ENCODE measurements around the gene ZFP1.

ZFP1 gene

DNA sequence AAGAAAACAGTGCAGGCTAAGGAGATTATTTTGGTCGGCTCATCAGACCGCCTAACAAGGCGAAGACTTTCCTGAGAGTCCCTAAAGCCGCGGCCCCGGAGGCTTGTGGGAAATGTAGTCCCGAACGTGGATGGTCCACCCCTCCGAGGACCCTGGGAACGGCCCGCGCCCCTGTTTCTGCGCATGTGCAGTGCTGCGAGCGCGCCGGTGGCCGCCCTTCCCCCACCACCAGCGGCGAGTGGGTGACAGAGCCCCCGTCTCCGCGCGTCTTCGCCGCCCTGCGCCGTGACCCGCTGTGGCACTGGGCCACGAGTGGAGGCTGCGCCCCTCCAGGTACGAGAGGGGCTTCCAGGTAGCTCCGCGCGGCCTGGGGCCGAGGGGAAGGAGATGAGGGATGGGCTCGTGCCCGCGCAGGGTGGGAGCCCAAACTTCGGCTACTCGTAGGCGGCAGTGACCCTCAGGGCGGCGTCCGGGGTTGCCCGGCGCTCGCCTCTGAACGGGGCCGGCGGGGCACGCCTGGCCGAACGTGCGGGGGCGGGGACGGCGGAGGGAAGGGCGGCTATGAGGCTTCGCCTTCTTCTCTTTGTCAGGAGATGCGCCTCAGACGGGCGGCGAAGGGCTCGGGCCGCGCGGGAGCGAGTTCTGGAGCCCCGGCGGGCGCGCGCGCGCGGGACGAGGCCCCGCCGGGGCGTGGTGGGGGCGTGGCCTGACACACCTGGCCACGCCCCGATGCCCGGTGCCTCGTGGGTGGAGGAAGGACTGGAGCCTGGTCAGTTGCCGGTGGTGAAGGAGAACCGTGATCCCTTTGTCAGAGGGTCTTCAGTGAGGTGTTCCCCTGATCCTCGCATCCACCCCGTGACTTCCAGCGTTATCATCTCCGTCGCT lies at the start of gene ZFP1:
TSS of gene ZFP1 (plus strand) at position 214 of the 885 bp plus-strand sequence. CDS start 4,428 bp downstream, outside the sequence.
- peak; percentile 93 for DNase-seq (ENCODE audit: low spot score)

- no peak for DNase-seq (ENCODE audit: low spot score)
Measured at GRCh38 chr16:75099075-75099667, 49.2 kb upstream of the ZFP1 start.

DNA sequence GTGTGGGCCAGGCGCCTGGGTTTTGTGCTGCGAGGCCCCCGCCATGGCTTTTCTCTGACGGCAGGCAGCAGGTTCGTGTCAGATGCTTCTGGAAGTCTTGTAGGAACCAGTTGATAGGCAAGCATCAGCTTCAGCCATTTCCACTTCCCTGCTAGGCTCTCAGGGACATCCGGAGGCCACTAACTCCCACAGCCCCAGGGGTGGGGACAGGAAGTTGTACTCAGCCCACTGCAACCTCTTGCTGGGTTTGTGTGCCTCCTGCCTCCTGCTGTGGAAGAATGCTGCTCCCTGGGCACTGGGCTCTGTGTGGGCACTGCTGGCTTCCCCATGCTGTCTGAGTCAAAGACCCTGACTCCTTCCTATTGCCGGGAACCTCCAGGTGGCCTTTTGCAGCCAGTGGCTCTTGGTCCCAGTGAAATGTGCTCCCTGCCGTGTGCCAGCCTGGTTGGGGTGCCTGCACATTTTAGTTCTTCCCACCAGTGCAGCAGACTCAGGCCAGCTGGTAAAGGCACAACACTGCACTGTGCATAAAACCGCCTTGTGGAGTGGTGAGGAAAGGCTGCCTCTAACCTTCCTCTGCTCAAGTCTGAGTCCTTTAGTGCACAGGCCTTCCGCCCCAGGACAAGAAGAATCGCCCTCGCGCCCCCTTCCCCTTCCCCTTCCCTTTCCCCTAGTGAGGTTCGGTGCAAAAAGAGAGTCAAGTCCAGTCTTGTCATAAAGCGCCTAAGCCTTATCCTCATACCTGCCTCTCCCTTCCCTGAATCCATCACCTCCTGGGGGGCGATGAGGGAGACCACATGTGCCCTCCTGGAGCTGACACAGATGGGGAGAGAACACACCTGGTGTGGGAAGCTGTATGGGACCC lies 48.4 kb upstream of the ZFP1 start:
- no peak for DNase-seq (ENCODE audit: low spot score)

DNA sequence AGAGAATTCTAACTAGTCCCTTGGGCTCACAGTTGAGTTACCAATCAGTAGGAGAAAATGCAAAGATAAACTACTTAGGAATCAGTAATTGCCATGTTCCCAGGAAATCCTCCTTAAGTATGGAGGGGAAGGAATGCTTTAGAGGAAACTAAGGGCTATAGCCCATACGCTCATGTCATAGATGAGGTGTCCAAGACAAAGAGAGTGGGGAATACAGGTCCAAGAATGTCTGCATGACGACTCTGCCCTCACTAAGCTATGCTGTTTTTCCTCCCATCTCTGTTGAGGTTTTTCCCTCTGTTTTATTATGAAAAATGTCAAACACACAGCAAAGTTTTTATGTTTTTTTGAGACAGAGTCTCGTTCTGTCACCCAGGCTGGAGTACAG lies 47.7 kb upstream of the ZFP1 start:
- DNase-seq (ENCODE audit: low spot score) = no peak

GRCh38 chr16:75101635-75102034 lies 46.7 kb upstream of the ZFP1 start:
- DNase-seq (ENCODE audit: low spot score) = no peak

- DNase-seq (ENCODE audit: low spot score) = no peak
Measured at GRCh38 chr16:75102595-75102994, 45.7 kb upstream of the ZFP1 start.

DNA sequence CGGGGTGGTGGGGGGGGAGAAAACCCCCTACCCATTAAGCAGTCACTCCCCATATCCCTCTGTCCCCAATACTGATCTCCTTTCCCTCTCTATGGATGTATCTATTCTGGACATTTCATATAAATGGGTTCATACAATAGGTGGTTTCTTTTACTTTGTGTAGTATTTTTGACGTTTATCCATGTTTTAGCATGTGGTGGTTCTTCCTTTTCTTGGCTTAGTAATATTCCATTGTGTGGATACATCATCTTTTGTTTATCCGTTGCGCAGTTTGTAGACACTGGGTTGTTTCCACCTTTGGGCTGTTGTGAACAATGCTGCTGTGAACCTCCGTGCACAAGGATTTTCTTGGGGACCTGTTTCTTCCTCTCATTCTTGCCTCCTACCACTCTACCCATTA lies 44.3 kb upstream of the ZFP1 start:
- no peak for DNase-seq (ENCODE audit: low spot score)

- DNase-seq (ENCODE audit: low spot score) = no peak
Measured at GRCh38 chr16:75104836-75105235, 43.5 kb upstream of the ZFP1 start.

DNA sequence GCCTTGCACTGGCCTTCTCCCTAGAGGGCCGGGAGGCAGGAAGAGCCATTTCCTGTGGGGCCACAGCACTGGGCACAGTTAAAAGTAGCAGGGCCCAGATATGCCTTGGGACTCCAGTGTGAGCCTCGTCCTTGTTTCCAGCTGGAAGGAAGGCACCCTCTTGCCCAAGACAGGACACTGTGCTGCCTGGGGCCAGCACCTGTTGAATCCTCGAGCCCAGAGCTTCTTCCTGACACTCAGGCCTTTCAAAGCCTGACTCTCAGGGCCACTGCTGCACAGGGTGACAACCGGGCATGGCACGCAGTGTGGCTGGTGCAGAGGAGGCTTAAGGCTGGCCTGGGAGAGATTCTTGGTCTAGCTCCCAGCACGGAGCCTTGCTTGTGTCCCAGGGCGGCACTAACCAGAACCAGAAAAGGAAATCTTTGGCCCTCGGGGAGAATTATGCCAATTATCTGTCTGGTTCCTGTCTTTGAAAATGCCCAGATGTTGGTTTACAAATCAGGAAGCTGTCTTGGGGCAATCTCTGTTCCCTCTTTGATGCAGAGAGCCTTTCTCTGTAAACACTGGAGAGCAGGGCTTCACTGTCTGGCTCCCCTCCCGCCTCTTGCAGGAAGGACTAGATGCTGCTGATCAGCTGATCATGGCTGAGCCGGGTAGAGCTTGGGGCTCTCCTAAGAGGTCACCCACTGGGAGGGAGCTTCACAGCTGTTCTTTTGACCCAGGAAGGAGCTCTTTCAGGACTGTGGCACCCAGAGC lies 42.8 kb upstream of the ZFP1 start:
- DNase-seq (ENCODE audit: low spot score) = peak; percentile 72

DNA sequence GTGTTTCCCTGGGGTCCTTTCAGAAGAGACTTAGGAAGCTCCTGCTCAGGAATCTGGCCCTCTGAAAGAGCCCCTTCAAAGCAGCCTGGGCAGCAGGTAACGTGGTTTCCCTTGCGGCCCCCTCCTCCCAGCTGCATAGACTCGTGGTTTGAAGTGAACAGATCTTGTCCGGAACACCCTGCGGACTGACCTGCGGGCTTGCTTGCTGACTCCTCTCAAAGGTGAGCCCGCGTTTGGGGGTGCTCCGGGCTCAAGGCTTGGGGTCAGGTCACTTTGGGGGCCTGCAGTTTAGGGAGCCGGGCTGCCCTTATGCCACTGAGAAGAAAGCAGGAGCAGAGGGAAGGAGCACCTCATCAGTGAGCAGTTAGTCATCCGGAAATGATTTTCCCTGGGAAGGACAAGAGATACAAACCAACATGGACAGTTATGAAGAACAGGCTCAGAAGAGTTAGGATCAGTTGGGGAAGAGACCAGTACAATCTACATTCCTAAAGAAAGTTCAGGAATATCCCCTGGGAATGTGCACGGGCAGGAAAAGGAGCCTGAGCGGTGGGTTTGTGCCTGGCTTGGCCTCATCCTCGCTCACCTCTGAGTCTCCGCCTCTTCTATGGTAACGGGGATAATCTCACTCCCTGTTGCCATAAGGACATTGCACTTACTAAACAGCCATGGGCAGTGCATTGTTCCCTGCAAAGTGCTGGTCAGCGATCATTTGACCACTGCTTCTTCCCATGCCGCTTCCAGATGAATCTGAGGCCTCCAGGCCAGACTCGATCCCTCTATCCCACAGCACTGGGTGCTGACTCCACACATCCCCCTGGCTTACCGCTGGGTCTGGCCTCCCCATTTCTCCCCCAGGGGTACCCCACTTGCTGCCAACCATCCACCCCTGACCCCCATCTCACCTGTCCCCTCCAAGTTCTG lies 41.7 kb upstream of the ZFP1 start:
- DNase-seq (ENCODE audit: low spot score) = no peak

GRCh38 chr16:75107505-75107904 lies 40.8 kb upstream of the ZFP1 start:
- DNase-seq (ENCODE audit: low spot score) = no peak

DNA sequence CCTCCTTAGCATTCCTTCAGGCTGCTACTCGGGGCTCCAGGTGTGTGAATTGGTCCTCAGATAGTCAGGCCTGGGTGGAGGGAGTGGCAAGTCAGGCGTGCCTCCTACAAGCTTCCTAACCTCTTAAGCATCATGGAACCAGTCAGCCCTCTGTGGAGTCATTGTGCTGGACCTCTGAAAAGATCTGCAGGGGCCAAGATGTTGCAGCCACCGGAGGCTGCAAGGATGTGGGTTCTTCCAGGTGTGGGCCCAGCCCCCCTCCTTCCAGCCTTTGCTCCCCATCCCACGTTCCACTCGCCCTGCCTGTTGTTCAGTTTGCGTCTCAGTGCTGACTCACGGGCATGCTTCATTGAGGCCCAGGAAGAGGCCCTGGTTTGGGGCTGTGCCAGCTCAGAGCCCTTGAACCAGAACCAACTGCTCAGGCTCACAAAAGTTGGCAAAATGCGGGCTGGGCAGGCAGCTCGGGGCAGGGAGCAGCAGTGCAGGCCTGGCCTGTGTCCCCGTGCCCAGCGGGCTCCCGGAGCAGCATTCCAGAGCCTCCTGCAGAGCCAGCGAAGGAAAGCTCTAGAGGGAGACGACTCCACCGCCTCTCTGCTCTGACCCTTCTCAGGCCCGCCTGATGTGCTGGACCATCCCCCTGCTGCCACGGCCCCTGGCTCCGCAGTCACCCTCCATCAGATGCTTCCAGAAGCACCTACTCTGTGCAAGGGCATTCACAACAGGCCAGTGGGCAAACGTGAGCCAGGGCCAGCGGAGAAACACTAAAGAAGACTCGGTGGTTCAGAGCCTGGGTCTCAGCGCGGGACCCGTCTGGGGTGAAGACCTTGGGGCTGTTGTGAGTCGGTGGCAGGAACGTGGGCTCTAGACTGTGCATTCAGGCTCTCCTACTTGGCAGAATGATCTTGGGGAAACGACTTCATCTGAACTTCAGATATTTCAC lies 39.3 kb upstream of the ZFP1 start:
- DNase-seq (ENCODE audit: low spot score) = peak; percentile 67

- DNase-seq (ENCODE audit: low spot score) = no peak
Measured at GRCh38 chr16:75109732-75110243, 38.5 kb upstream of the ZFP1 start.

GRCh38 chr16:75110637-75111513 lies 37.4 kb upstream of the ZFP1 start:
- peak; percentile 92 for DNase-seq (ENCODE audit: low spot score)

DNA sequence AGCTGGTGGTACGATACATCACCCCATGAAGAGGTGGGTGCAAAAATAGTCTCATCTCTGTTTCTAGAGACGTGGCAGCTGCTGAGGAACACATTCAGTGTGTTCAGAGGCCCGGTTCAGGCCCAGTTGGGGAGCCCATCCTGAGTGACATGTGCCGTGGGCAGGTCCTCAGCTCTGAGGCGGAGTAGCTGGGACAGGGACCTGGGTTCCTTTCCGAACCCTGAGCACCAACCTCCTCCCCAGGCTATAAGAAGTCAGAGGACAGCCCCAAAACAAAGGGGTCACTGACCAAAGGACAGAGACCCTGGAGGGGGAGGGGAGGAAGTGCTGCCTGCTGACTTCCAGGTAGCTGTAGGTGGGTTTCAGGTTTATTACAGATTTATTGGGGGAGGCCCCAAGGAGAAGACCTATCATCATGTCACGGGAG lies 36.8 kb upstream of the ZFP1 start:
- no peak for DNase-seq (ENCODE audit: low spot score)

GRCh38 chr16:75111961-75112733 lies 36.2 kb upstream of the ZFP1 start:
- DNase-seq (ENCODE audit: low spot score) = no peak

- no peak for DNase-seq (ENCODE audit: low spot score)
Measured at GRCh38 chr16:75112734-75113491, 35.4 kb upstream of the ZFP1 start.

Measured in putamen (tissue), 1 donor.